SK-N-SH (cell line): Measurements from ENCODE around the gene RNF40. TPM values are rescaled to one million over a fixed set of nuclear protein-coding genes. Genes with fewer than 3 reads are reported as not detected.

Source experiments
- CTCF ChIA-PET: fragments of 300-600, 350-600 bp; formaldehyde crosslinking; extraction: SDS; loops from one replicate; lab custom pipeline; 2021; lab: Yijun Ruan, JAX
- POLR2A ChIA-PET: fragments of 350-600 bp; sonication (Branson Sonifier 250); formaldehyde crosslinking; extraction: SDS; loops from one replicate; lab custom pipeline; 2020; ENCODE audit warnings: antibody characterized with exemption, inconsistent platforms; lab: Yijun Ruan, JAX
- DNase-seq: peaks from one replicate; pipeline ENCODE4 v3.0.0; 2012
- H2AFZ ChIP-seq: fragments of 200-600 bp; sonication (generic); 2 replicates; pipeline ENCODE4 v1.8.1; 2016; ENCODE audit warnings: antibody characterized with exemption, mild to moderate bottlenecking, low read depth
- H3F3A ChIP-seq: fragments of 200-600 bp; sonication (generic); replicated peaks from 2 replicates; pipeline ENCODE3; 2016; ENCODE audit warnings: antibody characterized with exemption, mild to moderate bottlenecking; ENCODE audit not compliant: insufficient read depth
- H3K27ac ChIP-seq, 2 experiments: fragments of 200-500 bp in 1 of 2; fragments of 200-600 bp in 1 of 2; sonication (Bioruptor generic) in 1 of 2; sonication (generic), shearing (Covaris generic) in 1 of 2; 2 replicates each; pipeline versions ENCODE4 v1.5.1 to v1.6.1; 2014 to 2016; ENCODE audit warnings: low read depth in 2 of 2, inconsistent platforms in 1 of 2, low read length in 1 of 2, mild to moderate bottlenecking in 1 of 2, mixed read lengths in 1 of 2
- H3K27me3 ChIP-seq: fragments of 200-600 bp; sonication (generic), shearing (Covaris generic); 2 replicates; pipeline ENCODE4 v1.6.1; 2016; ENCODE audit warnings: mixed run types; ENCODE audit not compliant: insufficient read depth
- H3K36me3 ChIP-seq, 2 experiments: fragments of 200-500 bp in 1 of 2; fragments of 200-600 bp in 1 of 2; sonication (Bioruptor generic) in 1 of 2; sonication (generic) in 1 of 2; replicated peaks in 1 of 2; 2 replicates each; pipeline versions ENCODE3 to v1.5.1; 2014 to 2016; ENCODE audit warnings: low read length in 1 of 2, mild to moderate bottlenecking in 1 of 2; ENCODE audit not compliant: insufficient read depth in 2 of 2, control insufficient read depth in 1 of 2
- H3K4me1 ChIP-seq, 2 experiments: fragments of 200-500 bp in 1 of 2; fragments of 200-600 bp in 1 of 2; sonication (Bioruptor generic) in 1 of 2; sonication (generic), shearing (Covaris generic) in 1 of 2; 2 replicates each; pipeline versions ENCODE4 v1.5.1 to v1.6.1; 2014 to 2016; ENCODE audit warnings: low read depth in 1 of 2, low read length in 1 of 2, mixed run types in 1 of 2; ENCODE audit not compliant: insufficient read depth in 2 of 2, control insufficient read depth in 1 of 2
- H3K4me2 ChIP-seq: fragments of 200-600 bp; sonication (generic), shearing (Covaris generic); 2 replicates; pipeline ENCODE4 v1.6.1; 2017; ENCODE audit warnings: mixed run types
- H3K4me3 ChIP-seq, 2 experiments: fragments of 200-500 bp in 1 of 2; fragments of 200-600 bp in 1 of 2; sonication (Bioruptor generic) in 1 of 2; sonication (generic), shearing (Covaris generic) in 1 of 2; 2 replicates each; pipeline versions ENCODE4 v1.5.1 to v1.8.1; 2014 to 2016; ENCODE audit warnings: low read depth in 2 of 2, inconsistent platforms in 1 of 2, low read length in 1 of 2, mild to moderate bottlenecking in 1 of 2, mixed read lengths in 1 of 2, moderate library complexity in 1 of 2
- H3K79me2 ChIP-seq: fragments of 200-600 bp; sonication (generic); 2 replicates; pipeline ENCODE4 v1.8.1; 2017; ENCODE audit warnings: mild to moderate bottlenecking; ENCODE audit not compliant: insufficient read depth
- H3K9ac ChIP-seq: fragments of 200-600 bp; sonication (generic); 2 replicates; pipeline ENCODE4 v1.6.1; 2017; ENCODE audit warnings: mixed run types
- H3K9me2 ChIP-seq: fragments of 200-600 bp; sonication (generic); 2 replicates; pipeline ENCODE4 v1.6.1; 2017; ENCODE audit warnings: mixed run types
- H3K9me3 ChIP-seq: fragments of 200-600 bp; sonication (generic); 2 replicates; pipeline ENCODE4 v1.6.1; 2017; ENCODE audit warnings: mixed run types, mild to moderate bottlenecking, moderate library complexity
- H4K20me1 ChIP-seq: fragments of 200-600 bp; sonication (generic); 2 replicates; pipeline ENCODE4 v1.6.1; 2017; ENCODE audit warnings: mild to moderate bottlenecking, mixed run types; ENCODE audit not compliant: insufficient read depth
- CHD2 ChIP-seq: fragments of 150-350 bp; IDR thresholded peaks from 2 replicates; pipeline ENCODE4 v1.6.1; 2018; ENCODE audit warnings: low read length; ENCODE audit not compliant: partially characterized antibody
- ELF1 ChIP-seq: IDR thresholded peaks from 2 replicates; pipeline ENCODE4 v1.4.0; 2012
- FOSL2 ChIP-seq: IDR thresholded peaks from 2 replicates; pipeline ENCODE4 v1.4.0; 2012; ENCODE audit warnings: low read depth, mild to moderate bottlenecking, moderate library complexity, borderline replicate concordance
- FOXJ3 ChIP-seq: sonication (generic); formaldehyde crosslinking; IDR thresholded peaks from 2 replicates; pipeline ENCODE4 v1.5.1; 2020; ENCODE audit warnings: mild to moderate bottlenecking, missing genetic modification reagents
- FOXM1 ChIP-seq: IDR thresholded peaks from 2 replicates; pipeline ENCODE4 v1.4.0; 2012; ENCODE audit warnings: low read depth, mild to moderate bottlenecking
- GABPA ChIP-seq: IDR thresholded peaks from 2 replicates; pipeline ENCODE4 v1.4.0; 2012; ENCODE audit warnings: low read depth, mild to moderate bottlenecking
- GATA2 ChIP-seq: sonication (generic); formaldehyde crosslinking; IDR thresholded peaks from 2 replicates; pipeline ENCODE4 v1.5.0; 2020; ENCODE audit warnings: mild to moderate bottlenecking, missing genetic modification reagents
- JUND ChIP-seq: IDR thresholded peaks from 2 replicates; pipeline ENCODE4 v1.4.0; 2012
- MAX ChIP-seq: IDR thresholded peaks from 2 replicates; pipeline ENCODE4 v1.4.0; 2012; ENCODE audit warnings: low read depth
- MEF2A ChIP-seq: IDR thresholded peaks from 2 replicates; pipeline ENCODE4 v1.4.0; 2012; ENCODE audit warnings: low read depth, borderline replicate concordance
- NFIC ChIP-seq: IDR thresholded peaks from 2 replicates; pipeline ENCODE4 v1.4.0; 2012; ENCODE audit warnings: borderline replicate concordance
- NRF1 ChIP-seq: IDR thresholded peaks from 2 replicates; pipeline ENCODE4 v1.6.1; 2012; ENCODE audit warnings: low read depth, mild to moderate bottlenecking, low read length
- RAD21 ChIP-seq: IDR thresholded peaks from 2 replicates; pipeline ENCODE4 v1.6.1; 2012; ENCODE audit warnings: mild to moderate bottlenecking, low read length
- RFX5 ChIP-seq: IDR thresholded peaks from 2 replicates; pipeline ENCODE4 v1.6.1; 2012; ENCODE audit warnings: mild to moderate bottlenecking, improper control_type of control experiment, low read length
- RXRA ChIP-seq: IDR thresholded peaks from 2 replicates; pipeline ENCODE4 v1.4.0; 2012; ENCODE audit warnings: low read depth, mild to moderate bottlenecking, borderline replicate concordance
- SIN3A ChIP-seq: IDR thresholded peaks from 2 replicates; pipeline ENCODE4 v1.6.1; 2012; ENCODE audit warnings: low read depth, mild to moderate bottlenecking, low read length, moderate library complexity, borderline replicate concordance
- TAF1 ChIP-seq: IDR thresholded peaks from 2 replicates; pipeline ENCODE4 v1.6.1; 2012; ENCODE audit warnings: low read depth, mild to moderate bottlenecking, low read length, moderate library complexity, borderline replicate concordance
- TCF12 ChIP-seq: IDR thresholded peaks from 2 replicates; pipeline ENCODE4 v1.4.0; 2012
- TEAD4 ChIP-seq: IDR thresholded peaks from 2 replicates; pipeline ENCODE4 v1.4.0; 2012; ENCODE audit warnings: mild to moderate bottlenecking, borderline replicate concordance; ENCODE audit not compliant: insufficient read depth
- USF1 ChIP-seq: IDR thresholded peaks from 2 replicates; pipeline ENCODE4 v1.4.0; 2012; ENCODE audit warnings: low read depth, borderline replicate concordance
- YY1 ChIP-seq: IDR thresholded peaks from 2 replicates; pipeline ENCODE4 v1.4.0; 2012; ENCODE audit warnings: low read depth, mild to moderate bottlenecking
- ZBTB33 ChIP-seq: IDR thresholded peaks from 2 replicates; pipeline ENCODE4 v1.4.0; 2012; ENCODE audit warnings: low read depth, borderline replicate concordance
- WGBS: methylation state at CpG from one replicate; pipeline ENCODE4 v1.1.6; 2017; ENCODE audit warnings: low lambda C conversion rate; 5-methylcytosine and 5-hydroxymethylcytosine counted together
- polyA plus RNA-seq, 3 experiments: library from polyadenylated mRNA; depleted of rRNA; stranded (reverse); fragments of >200 nt; gene quantifications; 2 replicates each; pipeline ENCODE4 v1.2.3, GENCODE V29; 2012
- TF ChIP-seq, protein P1 (sequence below): IDR thresholded peaks from 2 replicates; pipeline ENCODE4; 2012
- TF ChIP-seq, protein P2 (sequence below): fragments of 150-350 bp; IDR thresholded peaks from 2 replicates; pipeline ENCODE4 v1.6.1; 2016; ENCODE audit warnings: mild to moderate bottlenecking, low read depth, low read length
- TF ChIP-seq, protein P3 (sequence below): fragments of 200-600 bp; sonication (generic); IDR thresholded peaks from 2 replicates; pipeline ENCODE4 v1.6.1; 2017; ENCODE audit warnings: antibody characterized with exemption, mild to moderate bottlenecking, moderate library complexity

RNF40 gene
- polyA plus RNA-seq, 1 of the 3 experiments (the other 2 are of a cell fraction): 49.8 TPM

DNA sequence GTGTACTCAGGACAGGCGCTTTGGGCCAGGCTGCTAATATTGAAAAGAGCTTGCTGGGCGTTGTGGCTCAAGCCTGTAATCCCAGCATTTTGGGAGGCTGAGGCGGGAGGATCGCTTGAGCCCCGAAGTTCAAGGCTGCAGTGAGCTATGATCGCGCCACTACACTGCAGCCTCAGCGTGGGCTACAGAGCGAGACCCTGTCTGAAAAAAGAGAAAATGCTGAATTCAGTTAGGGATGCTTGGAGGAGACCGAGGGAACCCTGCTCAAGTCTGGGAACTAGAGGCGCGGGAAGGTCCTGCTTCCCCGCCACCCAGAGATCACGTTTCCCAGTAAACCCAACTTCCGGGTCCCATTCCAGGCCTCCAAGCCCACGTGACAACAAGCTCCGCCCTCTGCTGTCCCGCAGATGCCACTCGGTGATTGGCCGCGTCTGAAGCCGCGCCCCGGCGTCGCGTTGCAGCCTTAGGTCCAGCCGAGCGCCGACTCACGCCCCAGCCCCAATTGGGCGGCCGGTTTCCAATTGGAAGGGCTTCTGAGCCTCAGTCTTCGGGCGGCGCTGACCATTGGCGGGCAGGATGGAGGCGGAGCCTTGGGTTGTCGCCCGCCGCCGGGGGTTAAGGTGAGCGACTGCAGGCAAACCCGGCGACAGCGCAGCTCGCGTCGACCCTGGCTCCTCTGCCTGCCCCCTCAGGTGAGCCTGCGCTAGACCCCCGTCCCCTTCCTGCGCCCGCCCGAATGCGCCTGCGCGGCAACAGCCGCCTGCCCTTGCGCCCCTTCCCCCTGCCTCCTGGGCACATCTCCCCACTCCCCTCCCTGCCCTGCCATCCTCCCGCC lies 14.1 kb upstream of the RNF40 start, which contains the start of gene PHKG2:
Gene PHKG2 (plus strand): TSS at position 627 of the 835 bp plus-strand sequence. CDS start 396 bp downstream, outside the sequence.
- ChIA-PET POLR2A (interaction anchor here (0.5 to 2.1 kb wide), 15 partner anchors 10 to 127 kb away, joined by 3 to 10 read pairs (median 4); partner anchors contain the start of genes FBRS and SRCAP), CTCF (interaction anchor here (1.2 kb wide), 2 partner anchors 20 to 194 kb away, joined by 5 to 6 read pairs; no protein-coding TSS in a partner anchor)
- peak within 1 kb of the TSS; percentile 69 for H3K9ac ChIP-seq
- H3K79me2 ChIP-seq: peaks cover 21% of the 10 kb centered on the region
- H3F3A ChIP-seq: peaks cover 19% of the 10 kb centered on the region
- H3K4me3 ChIP-seq: peak within 1 kb of the TSS; percentile 69 to 74
- peak; percentile 96 for DNase-seq
- H3K4me1 ChIP-seq: peaks cover 5 to 8% of the 10 kb centered on the region in 2 experiments; a peak in 2 of 4 replicates
- peak within 1 kb of the TSS; percentile 76 to 83 for H3K27ac ChIP-seq
- no peaks in the 10 kb centered on the region for H3K27me3 ChIP-seq
- peak within 1 kb of the TSS; percentile 78 for H2AFZ ChIP-seq
- no peaks in the 10 kb centered on the region for H4K20me1 ChIP-seq
- 3% methylated on average over 24 of the region's 60 CpGs for WGBS
- H3K36me3 ChIP-seq: peaks cover 12 to 32% of the 10 kb centered on the region in 2 experiments
- H3K9me3 ChIP-seq: no peaks in the 10 kb centered on the region
- H3K4me2 ChIP-seq: peak within 1 kb of the TSS; percentile 82
- no peaks in the 10 kb centered on the region for H3K9me2 ChIP-seq
- TF ChIP-seq ZBTB33 (no peak), TCF12 (no peak; the same call in 1 of the 2 replicates), RFX5 (peak; percentile 64; the same call in 1 of the 2 replicates), RXRA (no peak), JUND (no peak), NRF1 (peak; percentile 44), CHD2 (peak; percentile 69), ELF1 (peak; percentile 98), FOXM1 (no peak), RAD21 (no peak), YY1 (no peak), FOXJ3 (CRISPR knock-in tag) (no peak), GATA2 (CRISPR knock-in tag) (no peak), MEF2A (no peak), GABPA (peak; percentile 48; the same call in 1 of the 2 replicates), MAX (peak; percentile 92), SIN3A (peak; percentile 93; the same call in 1 of the 2 replicates), TAF1 (peak; percentile 92), TEAD4 (no peak), FOSL2 (no peak), USF1 (peak; percentile 91), NFIC (no peak; the same call in 1 of the 2 replicates)
- TF ChIP-seq, protein P1, sequence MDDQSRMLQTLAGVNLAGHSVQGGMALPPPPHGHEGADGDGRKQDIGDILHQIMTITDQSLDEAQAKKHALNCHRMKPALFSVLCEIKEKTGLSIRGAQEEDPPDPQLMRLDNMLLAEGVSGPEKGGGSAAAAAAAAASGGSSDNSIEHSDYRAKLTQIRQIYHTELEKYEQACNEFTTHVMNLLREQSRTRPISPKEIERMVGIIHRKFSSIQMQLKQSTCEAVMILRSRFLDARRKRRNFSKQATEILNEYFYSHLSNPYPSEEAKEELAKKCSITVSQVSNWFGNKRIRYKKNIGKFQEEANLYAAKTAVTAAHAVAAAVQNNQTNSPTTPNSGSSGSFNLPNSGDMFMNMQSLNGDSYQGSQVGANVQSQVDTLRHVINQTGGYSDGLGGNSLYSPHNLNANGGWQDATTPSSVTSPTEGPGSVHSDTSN: no peak
- TF ChIP-seq, protein P2, sequence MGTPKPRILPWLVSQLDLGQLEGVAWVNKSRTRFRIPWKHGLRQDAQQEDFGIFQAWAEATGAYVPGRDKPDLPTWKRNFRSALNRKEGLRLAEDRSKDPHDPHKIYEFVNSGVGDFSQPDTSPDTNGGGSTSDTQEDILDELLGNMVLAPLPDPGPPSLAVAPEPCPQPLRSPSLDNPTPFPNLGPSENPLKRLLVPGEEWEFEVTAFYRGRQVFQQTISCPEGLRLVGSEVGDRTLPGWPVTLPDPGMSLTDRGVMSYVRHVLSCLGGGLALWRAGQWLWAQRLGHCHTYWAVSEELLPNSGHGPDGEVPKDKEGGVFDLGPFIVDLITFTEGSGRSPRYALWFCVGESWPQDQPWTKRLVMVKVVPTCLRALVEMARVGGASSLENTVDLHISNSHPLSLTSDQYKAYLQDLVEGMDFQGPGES: 0 out of 2 replicates have a peak, but pooled peaks have one; percentile 13
- TF ChIP-seq, protein P3, sequence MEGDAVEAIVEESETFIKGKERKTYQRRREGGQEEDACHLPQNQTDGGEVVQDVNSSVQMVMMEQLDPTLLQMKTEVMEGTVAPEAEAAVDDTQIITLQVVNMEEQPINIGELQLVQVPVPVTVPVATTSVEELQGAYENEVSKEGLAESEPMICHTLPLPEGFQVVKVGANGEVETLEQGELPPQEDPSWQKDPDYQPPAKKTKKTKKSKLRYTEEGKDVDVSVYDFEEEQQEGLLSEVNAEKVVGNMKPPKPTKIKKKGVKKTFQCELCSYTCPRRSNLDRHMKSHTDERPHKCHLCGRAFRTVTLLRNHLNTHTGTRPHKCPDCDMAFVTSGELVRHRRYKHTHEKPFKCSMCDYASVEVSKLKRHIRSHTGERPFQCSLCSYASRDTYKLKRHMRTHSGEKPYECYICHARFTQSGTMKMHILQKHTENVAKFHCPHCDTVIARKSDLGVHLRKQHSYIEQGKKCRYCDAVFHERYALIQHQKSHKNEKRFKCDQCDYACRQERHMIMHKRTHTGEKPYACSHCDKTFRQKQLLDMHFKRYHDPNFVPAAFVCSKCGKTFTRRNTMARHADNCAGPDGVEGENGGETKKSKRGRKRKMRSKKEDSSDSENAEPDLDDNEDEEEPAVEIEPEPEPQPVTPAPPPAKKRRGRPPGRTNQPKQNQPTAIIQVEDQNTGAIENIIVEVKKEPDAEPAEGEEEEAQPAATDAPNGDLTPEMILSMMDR: no peak
